Measurements from ENCODE around the gene PLA2G4F.

Gene PLA2G4F

DNA sequence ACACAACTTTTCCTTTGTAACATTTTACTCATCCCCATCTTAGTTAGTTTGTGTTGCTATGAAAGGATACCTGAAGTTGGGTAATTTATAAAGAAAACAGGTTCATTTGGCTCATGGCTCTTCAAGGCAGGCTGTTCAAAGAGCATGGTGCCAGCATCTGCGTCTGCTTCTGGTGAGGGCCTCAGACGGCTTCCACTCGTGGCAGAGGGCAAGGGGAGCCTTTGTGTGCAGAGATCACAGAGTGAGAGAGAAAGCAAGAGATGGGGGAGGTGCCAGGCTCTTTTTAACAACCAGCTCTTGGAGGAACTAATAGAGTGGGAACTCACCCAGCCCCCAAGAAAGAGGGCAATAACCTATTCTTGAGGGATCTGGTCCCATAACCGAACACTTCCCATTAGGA lies 23.1 kb downstream of the PLA2G4F start:
- TF ChIP-seq, protein P1, sequence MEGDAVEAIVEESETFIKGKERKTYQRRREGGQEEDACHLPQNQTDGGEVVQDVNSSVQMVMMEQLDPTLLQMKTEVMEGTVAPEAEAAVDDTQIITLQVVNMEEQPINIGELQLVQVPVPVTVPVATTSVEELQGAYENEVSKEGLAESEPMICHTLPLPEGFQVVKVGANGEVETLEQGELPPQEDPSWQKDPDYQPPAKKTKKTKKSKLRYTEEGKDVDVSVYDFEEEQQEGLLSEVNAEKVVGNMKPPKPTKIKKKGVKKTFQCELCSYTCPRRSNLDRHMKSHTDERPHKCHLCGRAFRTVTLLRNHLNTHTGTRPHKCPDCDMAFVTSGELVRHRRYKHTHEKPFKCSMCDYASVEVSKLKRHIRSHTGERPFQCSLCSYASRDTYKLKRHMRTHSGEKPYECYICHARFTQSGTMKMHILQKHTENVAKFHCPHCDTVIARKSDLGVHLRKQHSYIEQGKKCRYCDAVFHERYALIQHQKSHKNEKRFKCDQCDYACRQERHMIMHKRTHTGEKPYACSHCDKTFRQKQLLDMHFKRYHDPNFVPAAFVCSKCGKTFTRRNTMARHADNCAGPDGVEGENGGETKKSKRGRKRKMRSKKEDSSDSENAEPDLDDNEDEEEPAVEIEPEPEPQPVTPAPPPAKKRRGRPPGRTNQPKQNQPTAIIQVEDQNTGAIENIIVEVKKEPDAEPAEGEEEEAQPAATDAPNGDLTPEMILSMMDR (IDR thresholded peaks at IDR 0.05; ENCODE audit: low read length, missing control alignments) = no peak
- no peak for DNase-seq (ENCODE audit: low read depth)
- no peak overlapping the region for H3K4me3 ChIP-seq (replicated peaks; ENCODE audit: low read depth, low read length)

DNA sequence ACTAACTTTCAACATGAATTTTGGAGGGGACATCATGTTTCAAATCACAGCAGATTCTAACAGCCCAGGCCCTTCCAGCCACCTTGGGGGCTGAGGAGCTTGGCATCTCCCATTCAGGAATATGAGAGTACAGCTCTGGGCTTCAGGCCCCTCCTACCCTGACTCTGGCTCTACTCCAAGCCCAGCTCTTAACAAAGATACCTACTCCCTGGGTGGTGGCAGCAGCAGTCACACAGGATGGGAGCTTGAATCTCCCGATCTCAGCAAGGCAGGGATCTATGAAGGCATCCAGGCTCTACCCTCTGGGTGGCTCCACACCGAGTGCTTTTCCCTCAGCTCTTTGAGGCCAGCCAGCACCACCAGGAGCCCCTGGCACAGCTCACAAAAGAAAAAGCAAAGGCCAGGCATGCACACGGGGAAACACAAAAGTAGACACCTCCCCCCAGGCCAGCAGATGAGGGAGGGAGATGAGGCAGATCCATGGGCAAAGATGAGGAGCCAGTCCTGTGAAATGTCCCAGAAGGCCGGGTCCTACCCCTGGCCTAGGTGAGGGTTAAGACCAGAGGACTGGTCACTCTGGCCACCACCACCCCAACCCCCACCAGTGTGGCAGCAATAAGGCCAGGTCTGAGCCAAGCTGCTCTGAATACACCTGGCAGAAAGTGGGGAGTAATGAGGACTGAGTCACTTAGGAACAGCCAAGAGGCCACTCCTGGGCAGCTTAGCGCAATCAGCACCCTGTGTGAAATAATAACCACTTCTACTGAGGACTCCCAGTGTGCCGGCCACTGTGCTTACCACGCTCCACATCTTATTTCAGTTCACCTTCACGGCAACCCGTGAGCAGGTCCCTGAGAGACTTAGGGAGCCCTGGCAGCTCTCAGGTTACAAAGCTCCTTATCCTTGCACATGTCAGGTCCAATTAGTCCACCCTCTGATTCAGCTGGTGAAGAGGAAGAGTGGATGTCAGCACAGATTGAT lies 24.3 kb downstream of the PLA2G4F start:
- TF ChIP-seq, protein P1 (IDR thresholded peaks at IDR 0.05; ENCODE audit: low read length, missing control alignments) = no peak
- no peak for DNase-seq (ENCODE audit: low read depth)
- no peak overlapping the region for H3K4me3 ChIP-seq (replicated peaks; ENCODE audit: low read depth, low read length)

DNA sequence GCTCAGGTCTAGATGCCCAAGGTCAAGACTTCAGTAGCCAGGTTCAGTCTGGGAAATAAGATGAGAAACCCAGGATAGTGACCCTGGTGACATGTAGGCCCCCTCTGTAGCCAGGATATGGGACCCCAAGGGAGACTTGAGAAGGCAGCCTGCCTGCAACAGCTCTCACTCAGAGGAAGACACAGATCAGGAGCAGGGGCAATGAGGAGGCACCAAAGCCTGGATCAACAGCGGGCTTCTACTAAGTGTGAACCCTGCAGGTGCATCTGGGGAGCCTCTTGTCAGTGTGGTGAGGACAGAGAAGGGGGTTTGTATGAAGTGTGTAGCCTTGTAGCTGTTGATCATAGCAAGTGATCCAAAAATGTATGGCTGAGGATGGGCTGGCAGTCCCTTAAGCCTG lies 25.4 kb downstream of the PLA2G4F start:
- TF ChIP-seq, protein P1 (IDR thresholded peaks at IDR 0.05; ENCODE audit: low read length, missing control alignments) = no peak
- DNase-seq (ENCODE audit: low read depth) = no peak
- H3K4me3 ChIP-seq (replicated peaks; ENCODE audit: low read depth, low read length) = no peak overlapping the region

DNA sequence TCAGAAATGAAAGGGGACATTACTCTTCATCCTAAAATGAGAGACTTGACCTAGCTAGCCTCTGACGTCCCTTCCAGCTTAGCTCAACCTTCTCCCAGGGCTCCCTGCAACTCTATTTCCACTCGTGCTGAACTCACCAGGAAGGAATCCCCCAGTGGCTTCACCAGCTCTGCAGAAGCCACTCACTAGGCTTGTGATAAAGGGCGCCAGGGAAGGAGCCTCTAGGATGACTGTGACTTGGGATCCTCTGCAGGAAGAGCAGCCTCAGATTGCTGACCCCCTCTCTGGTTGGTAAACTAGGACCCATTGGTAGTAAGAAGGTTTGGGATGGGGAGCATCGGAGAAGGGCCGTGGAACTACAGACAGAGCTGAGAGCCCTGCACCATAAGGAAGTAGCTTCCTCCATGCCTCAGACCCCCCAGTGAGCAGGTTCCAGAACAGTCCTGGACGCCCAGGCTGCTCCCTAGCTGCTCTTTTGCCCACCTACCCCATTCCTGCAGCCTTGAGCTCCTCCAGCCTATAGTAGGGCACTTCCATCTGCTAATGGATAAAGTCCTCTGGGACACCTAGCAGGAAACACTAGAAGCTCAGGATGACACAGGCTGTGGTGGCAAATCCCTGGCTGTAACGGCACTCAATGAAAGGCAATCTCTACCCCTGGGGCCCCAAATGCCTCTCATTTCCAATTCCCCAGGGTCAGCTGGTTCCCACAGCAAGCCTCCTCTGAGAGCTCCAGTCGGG lies 26.0 kb downstream of the PLA2G4F start:
- TF ChIP-seq, protein P1 (IDR thresholded peaks at IDR 0.05; ENCODE audit: low read length, missing control alignments) = no peak
- H3K4me3 ChIP-seq (replicated peaks; ENCODE audit: low read depth, low read length) = no peak overlapping the region
- no peak for DNase-seq (ENCODE audit: low read depth)

DNA sequence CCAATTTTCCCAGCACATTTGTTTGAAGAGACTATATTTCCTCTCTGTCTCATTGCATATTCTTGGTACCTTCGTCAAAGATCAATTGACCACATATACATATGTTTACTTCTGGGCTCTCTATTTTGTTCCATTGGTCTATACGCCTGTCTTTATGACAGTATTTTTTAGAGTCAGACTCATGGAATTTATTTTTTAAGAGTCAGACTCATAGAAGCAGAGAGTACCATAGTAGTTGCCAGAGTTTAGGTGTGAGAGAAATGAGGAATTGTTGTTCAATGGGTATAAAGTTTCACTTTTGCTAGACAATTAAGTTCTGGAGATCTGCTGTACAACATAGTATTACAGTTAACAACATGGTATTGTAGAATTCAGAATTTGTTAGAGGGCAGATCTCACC lies 27.1 kb downstream of the PLA2G4F start:
- no peak overlapping the region for H3K4me3 ChIP-seq (replicated peaks; ENCODE audit: low read depth, low read length)
- no peak for DNase-seq (ENCODE audit: low read depth)
- TF ChIP-seq, protein P1 (IDR thresholded peaks at IDR 0.05; ENCODE audit: low read length, missing control alignments) = no peak

DNA sequence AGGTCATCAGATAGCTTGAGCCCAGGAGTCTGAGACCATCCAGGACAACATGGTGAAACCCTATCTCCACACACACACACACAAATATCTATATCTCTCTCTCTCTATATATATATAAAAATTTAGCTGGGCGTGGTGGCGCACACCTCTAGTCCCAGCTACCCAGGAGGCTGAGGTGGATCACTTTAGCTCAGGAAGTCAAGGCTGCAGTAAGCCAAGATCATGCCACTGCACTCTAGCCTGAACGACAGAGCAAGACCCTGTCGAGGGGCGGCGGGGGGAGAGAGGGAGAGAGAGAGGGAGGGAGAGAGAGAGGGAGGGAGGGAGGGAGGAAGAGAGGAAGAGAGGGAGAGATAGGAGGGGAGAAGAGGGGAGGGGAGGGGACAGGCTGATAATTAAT lies 28.0 kb downstream of the PLA2G4F start:
- DNase-seq (ENCODE audit: low read depth) = no peak
- TF ChIP-seq, protein P1 (IDR thresholded peaks at IDR 0.05; ENCODE audit: low read length, missing control alignments) = no peak
- H3K4me3 ChIP-seq (replicated peaks; ENCODE audit: low read depth, low read length) = no peak overlapping the region
